GM21360 (cell line): ENCODE measurements around the gene GRB7.
"Not testable (repeated sequence)": the region's sequence is repeated elsewhere in the genome, so short reads cannot be mapped to it uniquely, and the experiment has no call there.

Experiments used
- ATAC-seq: cut with Tn5 transposase; IDR thresholded peaks from one replicate; pipeline ENCODE4 v1.9.1; 2021; ENCODE audit warnings: mild to moderate bottlenecking, moderate library complexity; ENCODE audit not compliant: unreplicated experiment

The GRB7 gene

DNA sequence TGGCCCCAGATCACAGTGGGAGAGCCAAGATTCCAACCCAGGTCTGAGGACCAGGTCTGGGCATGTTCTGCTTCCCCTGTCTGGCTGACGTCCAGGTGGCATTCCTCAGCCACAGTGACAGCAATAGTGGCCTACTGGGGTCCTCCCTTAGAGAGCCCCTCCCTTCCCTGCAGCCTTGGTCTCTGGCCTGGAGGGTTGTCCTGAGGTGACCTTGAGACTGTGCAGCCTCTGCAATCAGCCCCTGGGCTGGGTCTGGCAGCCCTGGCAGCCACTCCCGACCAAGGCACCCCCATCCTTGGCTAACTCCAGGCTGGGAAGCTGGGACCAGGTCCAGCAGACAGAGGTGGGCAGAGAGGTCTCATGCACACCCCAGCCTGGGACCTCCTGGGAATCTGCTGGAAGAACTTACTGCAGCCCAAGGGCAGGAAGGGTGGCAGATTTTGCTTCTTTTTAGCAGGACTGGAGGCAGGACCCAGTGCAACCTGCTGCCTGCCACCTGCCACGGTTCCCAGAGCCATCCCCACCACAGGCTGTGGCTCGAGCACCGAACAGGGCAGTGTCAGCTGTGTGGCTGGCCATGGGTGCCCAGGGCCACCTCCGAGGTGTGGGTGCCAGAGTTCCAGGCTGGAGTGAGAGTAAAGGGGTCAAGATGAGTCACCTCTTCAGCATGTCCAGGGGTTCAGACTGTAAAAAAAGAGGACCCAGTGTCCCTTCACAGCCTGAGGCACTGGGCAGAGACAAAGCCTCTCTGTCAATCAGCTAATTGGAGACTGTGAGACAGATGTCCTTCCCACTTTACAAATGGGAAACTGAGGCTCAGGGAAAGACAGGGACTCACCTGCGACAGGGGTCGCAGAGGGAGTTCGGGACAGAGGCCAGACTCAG, 12.6 kb downstream of the GRB7 start:
- no peak for ATAC-seq

DNA sequence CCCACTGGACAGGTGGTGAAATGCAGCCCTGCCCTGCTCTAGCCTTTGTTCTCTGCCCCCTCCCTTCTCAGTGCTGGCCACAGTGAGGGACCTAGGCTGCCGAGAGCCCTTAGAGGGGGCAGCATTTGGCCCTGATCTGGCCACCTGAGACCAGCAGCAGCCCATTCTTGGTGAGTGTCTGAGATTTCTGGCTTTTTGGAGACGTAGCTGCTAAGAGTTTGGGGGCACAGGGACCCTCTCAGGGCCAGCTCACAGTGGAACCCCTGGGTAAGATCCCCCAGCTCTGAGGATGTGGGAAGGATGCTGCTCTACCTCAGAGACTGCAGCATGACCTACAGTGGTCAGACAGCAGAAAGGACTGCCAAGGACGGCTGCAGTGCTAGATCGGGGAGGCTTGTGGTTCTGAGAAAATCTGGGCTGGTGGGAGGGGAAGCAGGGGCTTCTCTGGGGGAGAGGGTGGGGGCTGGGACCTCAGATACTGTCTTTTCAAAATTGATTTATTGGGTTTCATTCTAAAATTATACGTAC, 13.3 kb downstream of the GRB7 start:
- no peak for ATAC-seq

DNA sequence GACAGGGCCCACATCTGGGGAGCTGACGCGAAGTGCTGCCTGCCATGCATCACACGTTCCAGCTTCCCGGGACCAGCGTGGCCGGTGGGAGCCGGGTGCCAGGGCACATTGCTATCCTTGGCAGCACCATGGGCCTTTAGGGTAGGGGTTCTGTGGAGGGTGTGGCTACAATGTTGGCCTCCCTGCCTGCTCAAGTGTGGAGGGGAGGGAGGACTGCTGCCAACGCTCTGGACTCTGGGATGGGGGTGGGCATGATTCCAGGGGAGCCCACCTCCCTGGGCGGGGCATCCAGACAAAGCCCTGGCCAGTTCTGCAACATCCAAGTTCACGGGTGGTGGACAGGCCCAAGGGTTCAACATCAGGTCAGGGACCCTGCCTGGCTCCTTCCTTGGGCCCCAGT, 13.9 kb downstream of the GRB7 start:
- no peak for ATAC-seq

DNA sequence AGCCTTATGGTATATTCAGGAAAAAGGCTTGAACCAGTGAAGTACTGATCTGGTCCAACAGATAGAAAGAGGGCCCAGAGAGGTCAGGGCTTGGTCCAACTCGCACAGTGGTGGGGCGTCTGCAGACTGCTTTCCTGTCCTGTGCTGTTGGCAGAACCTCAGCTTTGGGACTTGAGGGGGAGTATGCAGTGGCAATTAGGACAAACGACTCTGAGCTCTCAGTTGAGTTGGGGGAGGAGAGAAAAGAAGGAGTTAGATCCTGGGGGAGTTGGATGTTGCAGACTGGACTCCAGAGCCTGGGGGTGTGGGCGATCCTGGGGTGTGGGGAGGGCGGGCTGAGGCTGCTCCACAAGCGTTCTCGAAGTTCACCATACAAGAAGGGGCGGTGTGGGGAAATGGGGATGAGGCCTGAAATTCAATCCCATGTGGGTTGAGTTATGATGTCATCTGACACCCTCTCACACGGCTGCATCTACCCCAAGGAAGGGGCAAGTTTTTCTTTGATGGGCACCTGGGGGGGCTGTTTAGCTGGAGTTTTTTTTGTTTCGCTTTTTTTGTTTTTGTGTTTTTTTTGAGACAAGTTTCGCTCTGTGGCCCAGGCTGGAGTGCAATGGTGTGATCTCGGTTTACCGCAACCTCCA, 14.6 kb downstream of the GRB7 start:
- no peak for ATAC-seq

DNA sequence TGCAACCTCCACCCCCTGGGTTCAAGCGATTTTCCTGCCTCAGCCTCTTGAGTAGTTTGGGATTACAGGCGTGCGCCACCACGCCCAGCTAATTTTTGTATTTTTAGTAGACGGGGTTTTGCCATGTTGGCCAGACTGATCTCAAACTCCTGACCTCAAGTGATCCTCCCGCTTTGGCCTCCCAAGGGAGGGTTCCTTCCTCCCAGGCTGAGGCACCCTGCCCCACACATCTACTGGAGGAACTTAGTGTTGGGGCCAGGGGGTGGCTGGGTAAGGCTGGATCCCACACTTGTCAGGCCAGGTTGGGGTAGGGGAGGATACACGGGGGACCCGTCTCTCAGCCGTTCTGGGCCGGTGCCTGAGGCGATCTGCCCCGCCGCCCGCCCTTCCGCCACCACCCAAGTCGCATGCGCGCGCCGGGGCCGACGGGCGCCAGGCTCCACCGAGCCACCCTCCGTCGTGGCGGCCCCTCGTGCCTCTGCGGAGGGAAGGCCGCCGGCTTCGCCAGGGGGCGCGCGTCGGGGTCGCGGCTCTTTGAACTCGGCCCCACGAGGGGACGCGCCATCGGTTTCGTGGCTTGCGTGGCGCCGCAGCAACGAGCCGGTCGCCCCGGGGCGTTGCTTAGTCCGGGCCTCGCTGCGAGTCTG, 15.9 kb downstream of the GRB7 start:
- peak; percentile 23 for ATAC-seq

DNA sequence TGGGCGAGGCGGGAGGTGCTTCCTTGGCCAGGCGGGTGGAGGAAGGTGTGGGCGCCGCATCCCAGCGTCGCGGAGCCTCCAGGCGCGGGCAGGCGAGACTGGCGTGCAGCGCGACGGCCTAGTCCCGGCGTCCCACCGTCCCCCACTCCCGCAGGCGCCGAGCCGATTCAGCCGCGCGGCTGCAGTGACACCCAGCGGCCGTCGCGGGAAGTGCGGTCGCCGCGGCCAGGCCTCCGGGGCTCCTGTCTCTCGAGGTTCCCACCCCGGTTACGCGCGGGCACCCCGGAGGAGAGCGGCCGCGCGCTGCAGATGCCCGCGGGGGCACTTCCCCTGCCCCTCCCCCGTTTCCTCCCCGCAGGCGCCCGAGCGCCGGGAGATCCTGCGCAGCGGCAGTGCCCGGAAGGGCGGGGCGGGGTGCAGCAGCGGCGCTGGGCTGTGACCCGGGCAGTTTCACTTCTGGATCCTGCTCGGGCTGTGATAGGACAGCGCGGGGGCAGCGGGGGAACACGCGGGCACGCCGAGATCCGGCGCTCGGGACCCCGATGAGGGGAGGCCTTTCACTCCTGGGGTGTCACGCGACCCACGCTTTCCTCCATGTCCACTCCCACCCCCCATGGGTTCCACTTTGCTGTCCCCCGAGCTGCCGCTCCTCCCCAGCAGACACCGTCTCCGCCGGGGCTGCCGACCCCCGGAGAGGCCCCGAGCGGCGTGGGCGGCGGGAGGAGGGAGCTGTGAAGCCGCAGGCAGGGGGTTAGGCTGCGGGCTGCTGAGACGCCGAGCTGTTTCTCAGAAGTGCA, 16.6 kb downstream of the GRB7 start:
- ATAC-seq, result peak; percentile 56

DNA sequence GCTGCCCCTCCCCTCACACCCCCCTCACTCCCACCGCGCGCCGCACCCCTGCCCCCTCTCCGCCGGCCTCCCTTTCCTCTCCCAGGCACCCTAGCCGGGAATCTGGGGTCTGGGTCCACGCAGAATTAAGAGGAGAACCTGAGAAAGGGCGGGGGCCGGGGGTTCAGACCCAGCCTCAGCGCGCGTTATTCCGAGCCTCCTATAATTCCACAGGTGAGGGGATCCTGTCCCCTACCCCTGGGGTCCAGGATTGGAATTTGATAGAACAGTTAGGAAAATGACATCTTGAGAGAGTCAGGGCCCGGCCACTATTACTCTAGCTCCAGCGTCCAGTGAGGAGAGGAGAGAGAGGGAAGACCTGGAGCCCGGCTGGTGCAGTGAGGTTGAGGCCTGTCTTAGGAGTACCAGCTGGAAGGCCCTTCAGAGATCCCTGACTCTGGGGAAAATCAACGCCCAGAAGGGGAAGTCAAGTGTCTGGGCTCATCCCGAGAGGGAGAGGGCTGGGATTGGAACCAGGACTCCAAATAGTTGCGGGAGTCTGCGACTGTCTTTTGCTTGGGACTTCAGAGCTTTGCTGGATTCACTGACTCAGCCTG, 17.3 kb downstream of the GRB7 start:
- ATAC-seq, result no peak

DNA sequence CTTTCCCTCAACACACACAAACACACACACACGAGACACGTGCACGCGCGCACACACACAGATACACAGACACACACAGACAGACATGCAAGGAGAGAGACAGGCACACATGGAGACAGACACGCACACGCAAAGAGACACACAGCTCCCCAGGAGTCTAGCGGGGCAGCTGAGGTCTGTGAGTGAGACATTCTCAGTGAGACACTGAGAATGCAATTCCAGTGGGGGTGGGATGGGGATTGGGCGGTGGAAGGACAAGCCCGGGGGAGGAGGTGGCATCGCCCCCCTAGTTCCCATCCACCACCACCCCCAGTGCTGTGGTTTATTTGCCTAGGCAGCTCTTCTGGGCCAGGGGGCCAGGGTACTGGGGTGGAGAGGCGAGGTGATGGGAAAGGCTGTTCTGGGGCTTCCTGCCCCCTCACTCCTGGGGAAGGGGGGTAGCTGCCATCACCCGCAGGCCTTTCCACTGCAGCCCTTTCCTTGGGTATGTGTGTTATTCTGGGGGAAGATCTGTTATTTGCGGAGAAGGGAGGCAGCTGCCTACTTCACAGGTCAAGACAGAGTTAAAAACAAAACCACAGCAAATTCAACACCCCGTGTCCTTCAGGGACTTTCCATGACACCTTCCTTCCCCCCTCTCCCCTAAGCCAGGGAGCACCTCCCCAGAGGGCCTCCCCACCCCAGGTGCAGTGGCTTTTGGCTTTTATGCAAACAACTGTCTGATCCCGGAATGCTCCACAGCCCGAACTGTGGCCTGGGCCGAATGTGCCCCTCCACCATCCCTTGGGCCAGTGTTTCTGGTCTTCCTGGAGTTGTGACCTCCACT, 18.0 kb downstream of the GRB7 start:
- ATAC-seq, result no peak

DNA sequence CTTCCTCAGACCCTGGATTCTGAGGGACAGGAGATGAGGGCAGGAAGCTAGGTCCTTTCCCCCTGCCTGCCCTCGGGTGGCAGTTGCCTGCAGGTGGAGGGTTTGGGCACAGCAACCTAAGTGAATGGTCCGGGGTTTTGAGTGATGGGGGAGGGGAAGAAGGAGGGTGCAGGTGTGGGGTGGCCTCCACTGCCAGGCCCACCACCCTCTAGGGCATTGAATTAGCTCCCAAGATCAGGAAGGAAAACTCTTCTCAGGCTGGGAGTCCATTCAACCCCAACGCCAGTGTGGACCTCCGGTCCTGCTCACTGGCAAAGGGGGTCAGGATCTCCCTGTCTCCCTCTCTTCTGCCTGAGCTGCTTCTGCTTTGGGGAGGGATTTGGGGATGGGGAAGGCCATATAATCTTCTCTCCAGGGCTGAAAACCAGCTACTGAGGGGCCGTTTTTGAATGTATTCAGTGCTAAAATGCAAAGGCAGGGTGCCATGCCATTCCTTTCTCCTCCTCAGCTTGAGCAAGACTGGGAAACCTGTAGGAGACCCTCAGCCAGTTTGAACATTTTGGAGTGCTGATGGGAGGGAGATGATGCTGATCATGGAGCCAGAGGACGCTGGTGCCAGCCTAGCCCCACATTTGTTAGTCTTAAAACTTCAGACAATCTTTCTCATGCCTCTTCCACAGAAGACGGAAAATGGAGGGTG, 18.8 kb downstream of the GRB7 start:
- ATAC-seq, result no peak

DNA sequence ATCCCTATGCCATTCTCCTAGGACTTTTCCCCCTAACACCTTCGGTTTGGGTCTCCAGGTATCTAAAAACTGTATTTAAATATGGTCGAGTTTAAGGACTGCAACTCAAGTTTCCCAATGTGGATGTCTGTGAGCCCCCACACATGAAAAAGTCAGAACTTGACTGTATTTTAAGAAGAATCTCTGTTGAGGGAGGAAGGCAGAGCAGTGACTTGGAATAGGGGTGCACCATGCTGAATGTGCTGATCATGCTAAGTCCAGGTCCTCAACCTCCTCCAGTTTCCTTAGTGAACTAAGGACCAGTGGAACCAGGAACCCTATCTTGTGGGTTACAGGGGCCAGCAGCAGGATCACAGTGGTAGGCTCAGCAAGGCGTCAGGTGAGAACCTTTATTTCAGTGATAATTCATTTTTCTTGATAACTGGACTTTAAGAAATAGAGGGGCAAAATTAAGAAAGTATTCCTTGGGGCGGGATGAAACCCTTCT, 19.5 kb downstream of the GRB7 start:
- ATAC-seq, result no peak

DNA sequence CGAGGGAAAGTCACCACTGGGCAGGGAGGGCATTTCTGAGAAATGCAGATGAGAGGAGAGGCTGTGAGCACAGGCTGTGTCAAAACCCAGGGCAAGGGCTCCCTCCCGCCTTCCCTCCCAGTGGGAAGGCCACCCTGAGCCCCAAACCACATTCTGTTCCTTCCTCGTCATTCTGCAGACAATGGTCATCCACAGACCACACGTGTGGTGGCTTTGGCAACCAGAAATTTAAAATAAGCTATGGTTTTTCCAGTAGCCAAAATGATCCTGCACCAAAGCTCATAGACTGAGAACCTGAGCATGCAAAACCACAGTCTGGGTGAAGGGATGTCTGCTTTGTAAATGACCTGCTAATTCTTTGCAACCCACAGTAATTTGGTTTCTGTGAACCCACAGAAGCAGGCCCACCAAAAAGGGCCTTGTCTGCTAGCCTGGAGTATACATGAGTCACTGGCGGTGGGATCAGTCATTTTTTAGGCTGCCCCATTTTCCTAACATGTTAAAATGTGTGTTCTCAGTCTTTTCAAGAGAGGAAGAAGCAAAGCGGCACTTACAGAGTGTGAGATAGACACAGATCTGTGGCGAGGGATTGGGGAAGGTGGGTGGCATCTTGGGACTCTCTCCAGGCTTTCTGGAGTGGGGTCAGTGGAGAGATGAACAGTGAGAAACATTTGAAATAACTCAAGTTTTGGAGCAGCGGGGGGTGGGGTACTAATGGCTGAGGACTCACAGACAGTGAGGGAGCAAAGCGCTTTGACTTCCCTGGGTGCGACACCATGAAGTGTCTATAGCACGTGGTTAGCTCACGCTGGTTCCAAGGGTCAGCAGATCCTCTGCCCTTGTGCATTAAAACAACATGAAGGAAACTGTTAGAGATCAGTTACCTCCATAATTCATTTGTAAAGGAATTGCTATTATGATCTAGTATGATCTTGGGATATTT, 20.5 kb downstream of the GRB7 start:
- no peak for ATAC-seq

DNA sequence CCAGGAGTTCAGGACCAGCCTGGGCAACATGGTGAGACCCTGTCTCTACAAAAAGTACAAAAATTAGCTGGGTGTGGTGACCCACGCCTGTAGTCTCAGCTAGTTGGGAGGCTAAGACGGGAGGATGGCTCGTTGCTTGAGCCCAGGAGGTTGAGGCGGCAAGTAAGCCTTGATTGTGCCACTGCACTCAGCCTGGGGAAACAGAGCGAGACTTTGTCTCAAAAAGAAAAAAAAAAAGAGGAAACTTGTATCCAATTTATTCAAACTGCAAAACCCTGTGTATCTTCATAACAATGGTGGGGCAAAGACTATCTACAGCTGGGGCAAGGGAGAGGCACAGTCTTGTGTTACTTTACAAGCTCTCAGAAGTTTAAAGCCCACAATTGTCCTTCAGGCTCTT, 21.5 kb downstream of the GRB7 start:
- no peak for ATAC-seq

DNA sequence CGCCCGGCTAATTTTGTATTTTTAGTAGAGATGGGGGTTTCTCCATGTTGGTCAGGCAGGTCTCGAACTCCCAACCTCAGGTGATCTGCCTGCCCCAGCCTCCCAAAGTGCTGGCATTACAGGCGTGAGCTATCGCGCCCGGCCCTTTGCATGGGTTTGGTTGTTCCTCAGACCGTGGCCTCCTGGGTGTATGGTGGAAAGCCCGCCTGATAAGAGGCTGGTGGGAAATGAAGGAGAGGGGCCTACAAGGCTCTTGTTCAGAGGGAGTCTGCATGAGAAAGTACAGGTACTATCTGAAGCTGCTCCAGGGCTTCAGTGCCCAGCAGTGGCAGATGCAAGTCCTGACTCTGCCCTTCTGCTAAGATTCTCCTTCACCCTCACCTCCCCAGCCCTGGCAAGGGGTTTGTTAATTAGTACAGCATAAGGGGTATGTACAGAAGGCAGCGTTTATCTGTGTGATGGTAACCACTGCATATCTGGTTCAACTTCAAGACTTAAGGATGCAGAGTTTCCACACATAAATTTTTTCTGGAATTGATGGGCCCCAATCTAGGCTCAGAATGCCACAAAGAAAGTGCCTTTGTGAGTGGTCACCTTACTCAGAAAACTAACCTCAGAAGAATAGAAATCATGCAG, 24.2 kb downstream of the GRB7 start:
- no peak for ATAC-seq

DNA sequence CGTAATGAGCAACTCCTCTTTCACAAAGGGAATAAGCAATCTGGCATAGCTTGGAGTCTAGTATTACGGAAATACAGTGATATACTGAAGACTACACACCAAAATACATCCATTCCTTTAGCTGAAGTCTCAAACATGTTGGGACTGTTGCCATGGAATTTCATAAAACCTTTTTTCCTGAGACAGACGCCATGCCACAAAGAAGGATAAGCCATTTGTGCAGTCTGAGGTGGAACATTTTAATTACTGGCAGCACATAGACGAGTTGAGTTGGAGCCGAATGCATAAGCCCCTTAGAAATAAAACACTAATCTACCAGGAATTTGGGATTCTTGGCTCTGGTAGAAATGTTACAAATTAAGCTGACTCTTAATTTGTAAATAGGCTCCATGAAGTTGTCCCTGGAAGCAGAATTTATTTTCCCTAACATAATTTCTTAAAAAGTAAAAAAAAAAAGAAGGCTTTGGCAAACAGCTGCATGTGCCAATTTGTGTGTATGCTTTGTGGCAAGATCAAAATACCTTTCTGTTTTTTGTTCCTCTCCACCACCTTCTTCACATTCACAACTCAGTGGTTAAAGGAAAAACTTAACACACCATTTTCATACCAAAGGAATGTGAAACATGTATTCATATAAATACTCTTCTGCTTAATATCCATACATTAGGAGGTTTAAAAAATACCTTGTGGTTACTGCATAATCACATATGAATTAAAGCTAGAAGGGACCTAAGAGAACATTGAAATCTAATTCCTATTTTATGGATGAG, 25.5 kb downstream of the GRB7 start:
- no peak for ATAC-seq

DNA sequence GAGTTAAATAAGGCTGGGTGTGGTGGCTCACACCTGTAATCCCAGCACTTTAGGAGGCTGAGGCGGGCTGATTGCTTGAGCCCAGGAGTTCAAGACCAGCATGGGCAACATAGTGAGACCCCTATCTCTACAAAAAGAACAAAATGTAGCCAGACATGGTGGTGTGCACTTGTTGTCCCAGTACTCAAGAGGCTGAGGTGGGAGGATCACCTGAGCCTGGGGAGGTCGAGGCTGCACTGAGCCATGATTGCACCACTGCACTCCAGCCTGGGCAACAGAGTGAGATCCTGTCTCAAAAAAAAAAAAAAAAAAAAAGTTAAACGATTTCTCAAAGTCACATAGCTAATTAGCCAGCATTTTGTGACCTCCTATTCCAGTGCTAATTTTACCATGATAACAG, 26.4 kb downstream of the GRB7 start:
- ATAC-seq, result not testable (repeated sequence)

DNA sequence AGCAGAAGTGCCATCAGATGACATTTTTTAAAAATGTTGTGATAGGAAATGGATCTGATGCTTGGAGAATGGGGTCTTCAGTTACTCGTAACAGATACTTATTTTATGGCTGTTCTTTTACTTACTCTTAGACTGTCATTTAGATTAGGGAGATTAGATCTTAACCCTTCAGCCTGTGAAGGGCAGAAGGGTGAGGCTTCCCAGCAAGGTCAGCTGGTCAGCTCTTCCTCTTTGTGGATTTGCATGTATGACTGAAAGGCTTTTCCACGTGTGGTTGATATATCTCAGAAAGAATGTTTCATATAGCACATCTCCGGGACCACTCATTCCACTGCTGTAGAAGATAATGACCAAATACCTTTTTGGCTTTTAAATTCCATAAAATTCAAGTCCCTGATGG, 27.4 kb downstream of the GRB7 start:
- ATAC-seq, result no peak

DNA sequence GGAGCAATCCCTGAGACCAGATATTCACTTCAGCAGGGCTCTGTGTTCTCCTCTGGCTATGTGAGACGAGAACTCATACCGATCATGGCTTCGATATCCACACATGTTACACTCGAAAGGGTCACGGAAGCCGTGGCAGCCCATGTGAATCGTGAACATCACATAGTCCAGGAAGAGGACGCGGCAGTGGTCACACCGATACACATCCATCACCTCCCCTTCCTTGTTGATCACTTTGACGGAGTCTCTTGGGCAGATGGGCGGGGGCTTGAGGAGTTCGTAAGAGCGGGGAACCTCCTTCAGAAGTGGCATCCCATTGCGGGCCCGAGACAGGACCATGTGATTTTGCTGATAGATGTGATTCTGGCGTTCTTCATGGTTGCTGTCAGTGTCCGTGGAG, 28.0 kb downstream of the GRB7 start:
- ATAC-seq, result no peak
